HT-29 (cell line): ENCODE data around the gene MAN1A2. TPM values are rescaled to one million over a fixed set of nuclear protein-coding genes. Genes with fewer than 3 reads are reported as not detected.
A peak's percentile ranks its signal among the peaks of the same experiment; 100 is the strongest.

Source experiments
- DNase-seq: peaks from one replicate; pipeline ENCODE4 v3.0.0-alpha.2; 2015; ENCODE audit warnings: low spot score
- total RNA-seq: library from RNA; depleted of rRNA; stranded (reverse); fragments of >200 nt; shearing (Covaris generic); gene quantifications from 2 replicates; pipeline ENCODE4 v1.2.3, GENCODE V29; 2014

The MAN1A2 gene
- total RNA-seq, 1 experiment from 2014 or later = 20.4 TPM

- DNase-seq = no peak
Measured at GRCh38 chr1:117359561-117360289, 7.5 kb upstream of the MAN1A2 start.

GRCh38 chr1:117362986-117363385, 4.3 kb upstream of the MAN1A2 start:
- no peak for DNase-seq

- DNase-seq = no peak
Measured at GRCh38 chr1:117363571-117364048, 3.6 kb upstream of the MAN1A2 start.

GRCh38 chr1:117364240-117364639, 3.0 kb upstream of the MAN1A2 start:
- no peak for DNase-seq

GRCh38 chr1:117365350-117366176, 1.7 kb upstream of the MAN1A2 start:
- peak; percentile 45 for DNase-seq

GRCh38 chr1:117366177-117367045, 838 bp upstream of the MAN1A2 start:
- DNase-seq = peak; percentile 82

- peak; percentile 56 for DNase-seq
Measured at GRCh38 chr1:117368116-117369108, 1.2 kb downstream of the MAN1A2 start.

GRCh38 chr1:117370071-117370470, 2.8 kb downstream of the MAN1A2 start:
- no peak for DNase-seq

- no peak for DNase-seq
Measured at GRCh38 chr1:117370509-117370908, 3.3 kb downstream of the MAN1A2 start.

GRCh38 chr1:117371441-117372151, 4.3 kb downstream of the MAN1A2 start:
- no peak for DNase-seq

- no peak for DNase-seq
Measured at GRCh38 chr1:117372863-117373412, 5.7 kb downstream of the MAN1A2 start.

- no peak for DNase-seq
Measured at GRCh38 chr1:117373932-117374331, 6.7 kb downstream of the MAN1A2 start.

GRCh38 chr1:117375327-117375726, 8.1 kb downstream of the MAN1A2 start:
- DNase-seq = no peak

GRCh38 chr1:117387060-117387633, 19.9 kb downstream of the MAN1A2 start:
- DNase-seq = no peak

GRCh38 chr1:117388328-117388727, 21.1 kb downstream of the MAN1A2 start:
- DNase-seq = no peak

GRCh38 chr1:117389284-117389683, 22.0 kb downstream of the MAN1A2 start:
- DNase-seq = no peak

- no peak for DNase-seq
Measured at GRCh38 chr1:117389779-117390178, 22.5 kb downstream of the MAN1A2 start.

GRCh38 chr1:117392771-117393170, 25.5 kb downstream of the MAN1A2 start:
- DNase-seq = no peak

- no peak for DNase-seq
Measured at GRCh38 chr1:117396074-117396473, 28.8 kb downstream of the MAN1A2 start.
